Pancreas (tissue), 10 donors: ENCODE measurements around the gene SLC25A52. TPM values are rescaled to one million over a fixed set of nuclear protein-coding genes. Genes with fewer than 3 reads are reported as not detected.

Source experiments
- ATAC-seq, 4 donors: fragments of 200-7000 bp; cut with Tn5 transposase; one replicate each; pipeline versions ENCODE4 v1.8.0 to v1.9.1; 2020; ENCODE audit warnings: mild to moderate bottlenecking in 4 of 4, moderate library complexity in 4 of 4
- DNase-seq, 6 donors: peaks; one replicate each; pipeline ENCODE4 v3.0.0-alpha.2; 2020
- FAIRE-seq: peaks from 2 replicates; lab custom pipeline; 2012; peaks lifted over from hg19 to GRCh38; lab: Jason Lieb, UNC
- H3K27ac ChIP-seq, 4 donors: fragments of 200-600 bp; sonication (generic); 1 replicate in 3 of 4; 2 replicates in 1 of 4; pipeline versions ENCODE4 v1.5.0 to v1.8.0; 2020
- H3K27me3 ChIP-seq, 4 donors: fragments of 200-600 bp; one replicate each; pipeline ENCODE4 v1.8.0; 2021
- H3K36me3 ChIP-seq, 3 donors: fragments of 200-600 bp; sonication (generic) in 1 of 3; one replicate each; pipeline versions ENCODE4 v1.5.0 to v1.8.0; 2020 to 2021
- H3K4me1 ChIP-seq, 3 donors: fragments of 200-600 bp; one replicate each; pipeline ENCODE4 v1.8.0; 2021
- H3K4me3 ChIP-seq, 4 donors: fragments of 200-600 bp; sonication (generic) in 2 of 4; one replicate each; pipeline versions ENCODE4 v1.5.0 to v1.8.0; 2020 to 2021
- H3K9me3 ChIP-seq, 4 donors: fragments of 200-600 bp; one replicate each; pipeline ENCODE4 v1.8.0; 2021
- WGBS, 2 donors: extraction: QIAGEN DNeasy Blood & Tissue Kit; methylation state at CpG; one replicate each; pipeline ENCODE4 v1.1.7; 2013; 5-methylcytosine and 5-hydroxymethylcytosine counted together
- intact Hi-C, 3 donors: fragments of 100-400 bp; cut with DNase I; formaldehyde crosslinking; loops; one replicate each; pipeline versions ENCODE4 v1.11.1 to v1.14.2; 2022
- polyA plus RNA-seq, 2 donors: library from polyadenylated mRNA; stranded (reverse); fragments of 200-250 nt; gene quantifications; one replicate each; pipeline ENCODE4 v1.2.3, GENCODE V29; 2013
- total RNA-seq, 6 donors: library from RNA; stranded (reverse); fragmentation: NEBNext Ultra II Directional in 4 of 6; extraction: Animal tissue kit (Norgen Biotek cat#: 25700) in 4 of 6; gene quantifications; one replicate each; pipeline versions ENCODE4 v1.2.1 to v1.2.4, GENCODE V29; 2021 to 2023
- TF ChIP-seq, protein P1 (sequence below), 4 donors: fragments of 200-600 bp; sonication (generic) in 3 of 4; IDR thresholded peaks; one replicate each; pipeline versions ENCODE4 v1.5.0 to v1.8.0; 2021; ENCODE audit warnings: antibody characterized with exemption in 4 of 4
- donor health status: healthy with polysubstance abuse.
- donor health status: DM: no; HTN: no; CAD: no; lungs with moderate emphysema.
- donor health status: DM: no; HTN: no; CAD: no.
- donor health status: control.
- donor health status: control.
- donor health status: Bipolar disorder and iron deficiency.
- donor health status: DM: yes; HTN: yes; CAD: no.
- donor health status: DM: no; HTN: no; CAD: no.
- donor health status: DM: no; HTN: no; CAD: no.
- donor health status: DM: yes; HTN: yes; CAD: no.

Gene SLC25A52
- total and polyA plus RNA-seq, 8 donors, result 0.12 TPM; not detected in 7

GRCh38 chr18:31741097-31741735 is 19.5 kb downstream of the SLC25A52 start:
- no peaks in the 10 kb centered on the region for H3K27me3 ChIP-seq
- H3K27ac ChIP-seq, result no peak overlapping the region
- no peak overlapping the region for H3K4me3 ChIP-seq
- no peaks in the 10 kb centered on the region for H3K9me3 ChIP-seq
- no peaks in the 10 kb centered on the region for H3K4me1 ChIP-seq
- no peaks in the 10 kb centered on the region for H3K36me3 ChIP-seq
- peak in 3 of 6 donors; percentile 29 to 61 (median 47) for DNase-seq
- FAIRE-seq, result no peak
- 40 to 61% methylated on average over 3 to 4 of the region's 4 CpGs for WGBS, 2 donors
- intact Hi-C loops, result no loop called here
- TF ChIP-seq, protein P1, sequence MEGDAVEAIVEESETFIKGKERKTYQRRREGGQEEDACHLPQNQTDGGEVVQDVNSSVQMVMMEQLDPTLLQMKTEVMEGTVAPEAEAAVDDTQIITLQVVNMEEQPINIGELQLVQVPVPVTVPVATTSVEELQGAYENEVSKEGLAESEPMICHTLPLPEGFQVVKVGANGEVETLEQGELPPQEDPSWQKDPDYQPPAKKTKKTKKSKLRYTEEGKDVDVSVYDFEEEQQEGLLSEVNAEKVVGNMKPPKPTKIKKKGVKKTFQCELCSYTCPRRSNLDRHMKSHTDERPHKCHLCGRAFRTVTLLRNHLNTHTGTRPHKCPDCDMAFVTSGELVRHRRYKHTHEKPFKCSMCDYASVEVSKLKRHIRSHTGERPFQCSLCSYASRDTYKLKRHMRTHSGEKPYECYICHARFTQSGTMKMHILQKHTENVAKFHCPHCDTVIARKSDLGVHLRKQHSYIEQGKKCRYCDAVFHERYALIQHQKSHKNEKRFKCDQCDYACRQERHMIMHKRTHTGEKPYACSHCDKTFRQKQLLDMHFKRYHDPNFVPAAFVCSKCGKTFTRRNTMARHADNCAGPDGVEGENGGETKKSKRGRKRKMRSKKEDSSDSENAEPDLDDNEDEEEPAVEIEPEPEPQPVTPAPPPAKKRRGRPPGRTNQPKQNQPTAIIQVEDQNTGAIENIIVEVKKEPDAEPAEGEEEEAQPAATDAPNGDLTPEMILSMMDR (IDR thresholded peaks at IDR 0.05), result peak; percentile 68 to 89 (median 84)
- ATAC-seq, result peak; percentile 49 to 88 (median 77)

- intact Hi-C loops, result no loop called here
Observed at GRCh38 chr18:31740180-31740579, 20.5 kb downstream of the SLC25A52 start.

GRCh38 chr18:31739651-31740050 is 21.0 kb downstream of the SLC25A52 start:
- TF ChIP-seq, protein P1 (IDR thresholded peaks at IDR 0.05), result no peak
- ATAC-seq (no peak), DNase-seq (no peak), FAIRE-seq (no peak)
- Histone ChIP-seq H3K36me3 (no peaks in the 10 kb centered on the region), H3K9me3 (no peaks in the 10 kb centered on the region), H3K27ac (no peak overlapping the region), H3K27me3 (no peaks in the 10 kb centered on the region), H3K4me3 (peak overlapping the region in 1 of 4 donors; percentile 0), H3K4me1 (no peaks in the 10 kb centered on the region)
- WGBS, 2 donors, result 21 to 33% methylated on average over 3 of the region's 3 CpGs
- intact Hi-C loops, result loop anchor here in 1 of 3 donors (10.0 kb wide), 1 partner anchor 235 kb away; no protein-coding TSS in a partner anchor

More at GRCh38 chr18:31740180-31740579, 20.5 kb downstream of the SLC25A52 start:
- Histone ChIP-seq H3K4me3 (peak overlapping the region in 1 of 4 donors; percentile 0), H3K27ac (no peak overlapping the region), H3K27me3 (no peaks in the 10 kb centered on the region), H3K4me1 (no peaks in the 10 kb centered on the region), H3K9me3 (no peaks in the 10 kb centered on the region), H3K36me3 (no peaks in the 10 kb centered on the region)
- WGBS, 2 donors, result 42 to 45% methylated on average over 9 of the region's 9 CpGs
- TF ChIP-seq, protein P1 (IDR thresholded peaks at IDR 0.05), result no peak
- ATAC-seq (peak; percentile 66 to 93 (median 86)), DNase-seq (peak in 3 of 6 donors; percentile 58 to 72 (median 62)), FAIRE-seq (no peak)

- Histone ChIP-seq H3K27me3 (no peaks in the 10 kb centered on the region), H3K4me1 (no peaks in the 10 kb centered on the region), H3K9me3 (no peaks in the 10 kb centered on the region), H3K36me3 (no peaks in the 10 kb centered on the region), H3K27ac (no peak overlapping the region), H3K4me3 (no peak overlapping the region)
- intact Hi-C loops, result loop anchor here in 1 of 3 donors (10.0 kb wide), 1 partner anchor 236 kb away; no protein-coding TSS in a partner anchor
- FAIRE-seq (no peak), DNase-seq (no peak), ATAC-seq (no peak)
- TF ChIP-seq, protein P1 (IDR thresholded peaks at IDR 0.05), result no peak
- WGBS, 2 donors, result 86 to 91% methylated on average over 11 of the region's 11 CpGs
Observed at GRCh38 chr18:31738460-31739407, 21.9 kb downstream of the SLC25A52 start.
